ENCODE data around the gene MAP7D3.
"Not testable (repeated sequence)": the region's sequence is repeated elsewhere in the genome, so short reads cannot be mapped to it uniquely, and the experiment has no call there.

MAP7D3 gene, protein sequence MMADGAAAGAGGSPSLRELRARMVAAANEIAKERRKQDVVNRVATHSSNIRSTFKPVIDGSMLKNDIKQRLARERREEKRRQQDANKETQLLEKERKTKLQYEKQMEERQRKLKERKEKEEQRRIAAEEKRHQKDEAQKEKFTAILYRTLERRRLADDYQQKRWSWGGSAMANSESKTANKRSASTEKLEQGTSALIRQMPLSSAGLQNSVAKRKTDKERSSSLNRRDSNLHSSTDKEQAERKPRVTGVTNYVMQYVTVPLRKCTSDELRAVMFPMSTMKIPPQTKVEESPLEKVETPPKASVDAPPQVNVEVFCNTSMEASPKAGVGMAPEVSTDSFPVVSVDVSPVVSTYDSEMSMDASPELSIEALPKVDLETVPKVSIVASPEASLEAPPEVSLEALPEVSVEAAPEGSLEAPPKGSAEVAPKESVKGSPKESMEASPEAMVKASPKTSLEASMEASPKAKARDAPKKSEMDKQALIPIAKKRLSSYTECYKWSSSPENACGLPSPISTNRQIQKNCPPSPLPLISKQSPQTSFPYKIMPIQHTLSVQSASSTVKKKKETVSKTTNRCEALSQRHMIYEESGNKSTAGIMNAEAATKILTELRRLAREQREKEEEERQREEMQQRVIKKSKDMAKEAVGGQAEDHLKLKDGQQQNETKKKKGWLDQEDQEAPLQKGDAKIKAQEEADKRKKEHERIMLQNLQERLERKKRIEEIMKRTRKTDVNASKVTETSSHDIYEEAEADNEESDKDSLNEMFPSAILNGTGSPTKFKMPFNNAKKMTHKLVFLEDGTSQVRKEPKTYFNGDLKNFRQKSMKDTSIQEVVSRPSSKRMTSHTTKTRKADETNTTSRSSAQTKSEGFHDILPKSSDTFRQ

DNA sequence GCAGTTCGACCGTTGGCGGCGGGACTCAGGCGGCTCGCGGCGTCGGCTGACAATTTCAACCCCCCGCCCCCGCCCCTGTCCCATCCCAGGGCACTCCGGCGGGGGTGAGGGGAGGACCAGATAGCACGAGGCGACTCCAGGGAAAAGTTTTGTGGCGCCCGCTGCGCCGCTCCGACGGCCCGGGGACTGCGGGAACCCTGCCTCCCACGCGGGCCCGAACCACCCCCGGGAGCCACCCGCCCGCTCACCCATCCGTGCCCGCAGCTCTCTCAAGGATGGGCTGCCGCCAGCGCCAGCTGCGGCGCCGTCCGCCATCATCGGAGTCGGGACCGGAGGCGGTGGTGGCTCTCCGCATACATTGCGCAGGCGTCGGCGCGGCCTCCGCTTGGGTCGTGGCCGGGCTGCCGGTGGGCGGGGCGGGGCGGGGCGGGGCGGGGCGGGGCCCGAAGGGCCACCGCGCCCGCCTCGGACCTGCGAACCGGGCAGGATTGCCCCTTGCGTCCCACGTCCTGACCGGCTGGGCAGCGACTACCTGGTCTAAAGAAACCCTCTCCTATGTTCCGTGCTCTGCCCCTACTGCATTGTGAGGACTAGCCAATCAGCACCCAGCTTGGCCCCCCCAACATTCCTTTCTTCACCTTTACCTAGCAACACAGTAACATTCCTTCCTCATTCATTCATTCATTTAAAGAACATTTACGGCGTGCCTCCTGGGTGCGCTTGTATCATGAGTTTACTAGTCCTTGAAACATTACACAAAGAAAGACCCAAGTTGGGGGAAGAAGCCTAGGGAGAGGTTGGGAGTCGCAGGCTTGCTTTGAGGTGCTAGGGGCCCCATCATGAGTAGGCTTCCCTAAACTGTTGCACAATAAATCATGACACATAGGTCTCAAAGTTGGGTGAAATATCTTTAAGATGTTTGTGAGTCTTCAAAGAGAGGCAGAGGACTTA, at the start of gene MAP7D3:
MAP7D3 (minus strand) TSS at position 360 of the 951 bp plus-strand sequence; CDS start at position 318, 42 bp downstream.
- no peak for TF ChIP-seq CREB1 (IDR thresholded peaks at IDR 0.05; ENCODE audit: low read depth)
- TF ChIP-seq, protein P1, sequence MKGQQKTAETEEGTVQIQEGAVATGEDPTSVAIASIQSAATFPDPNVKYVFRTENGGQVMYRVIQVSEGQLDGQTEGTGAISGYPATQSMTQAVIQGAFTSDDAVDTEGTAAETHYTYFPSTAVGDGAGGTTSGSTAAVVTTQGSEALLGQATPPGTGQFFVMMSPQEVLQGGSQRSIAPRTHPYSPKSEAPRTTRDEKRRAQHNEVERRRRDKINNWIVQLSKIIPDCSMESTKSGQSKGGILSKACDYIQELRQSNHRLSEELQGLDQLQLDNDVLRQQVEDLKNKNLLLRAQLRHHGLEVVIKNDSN (IDR thresholded peaks at IDR 0.05) = no peak
- no peak for TF ChIP-seq FOXM1 (IDR thresholded peaks at IDR 0.05; ENCODE audit: borderline replicate concordance, low read depth)
- peak; percentile 50; the same call in 1 of the 2 replicates for TF ChIP-seq CEBPB (IDR thresholded peaks at IDR 0.05)
- TF ChIP-seq TEAD4 (IDR thresholded peaks at IDR 0.05) = no peak; the same call in 1 of the 2 replicates
- TF ChIP-seq, protein P2, sequence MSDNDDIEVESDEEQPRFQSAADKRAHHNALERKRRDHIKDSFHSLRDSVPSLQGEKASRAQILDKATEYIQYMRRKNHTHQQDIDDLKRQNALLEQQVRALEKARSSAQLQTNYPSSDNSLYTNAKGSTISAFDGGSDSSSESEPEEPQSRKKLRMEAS (IDR thresholded peaks at IDR 0.05) = no peak
- peak; percentile 66; the same call in 1 of the 2 replicates for TF ChIP-seq YY1 (IDR thresholded peaks at IDR 0.05; ENCODE audit: low read depth)
- TF ChIP-seq EP300 (IDR thresholded peaks at IDR 0.05; ENCODE audit: borderline replicate concordance) = no peak
- peak; percentile 41; the same call in 1 of the 2 replicates for TF ChIP-seq TAF1 (IDR thresholded peaks at IDR 0.05; ENCODE audit: low read depth)

DNA sequence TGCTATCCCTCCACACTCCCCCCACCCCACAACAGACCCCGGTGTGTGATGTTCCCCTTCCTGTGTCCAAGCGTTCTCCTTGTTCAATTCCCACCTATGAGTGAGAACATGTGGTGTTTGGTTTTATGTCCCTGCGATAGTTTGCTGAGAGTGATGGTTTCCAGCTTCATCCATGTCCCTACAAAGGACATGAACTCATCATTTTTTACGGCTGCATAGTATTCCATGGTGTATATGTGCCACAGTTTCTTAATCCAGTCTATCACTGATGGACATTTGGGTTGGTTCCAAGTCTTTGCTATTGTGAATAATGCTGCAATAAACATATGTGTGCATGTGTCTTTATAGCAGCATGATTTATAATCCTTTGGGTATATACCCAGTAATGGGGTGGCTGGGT, 49.5 kb upstream of the MAP7D3 start, which contains the start of gene ADGRG4:
ADGRG4 (plus strand) TSS at position 243 of the 400 bp plus-strand sequence. CDS start 7,815 bp downstream, outside the sequence.
- not testable (repeated sequence) for TF ChIP-seq EP300 (IDR thresholded peaks at IDR 0.05; ENCODE audit: borderline replicate concordance); EGR1 (IDR thresholded peaks at IDR 0.05); TCF12 (IDR thresholded peaks at IDR 0.05; ENCODE audit: low read depth)

DNA sequence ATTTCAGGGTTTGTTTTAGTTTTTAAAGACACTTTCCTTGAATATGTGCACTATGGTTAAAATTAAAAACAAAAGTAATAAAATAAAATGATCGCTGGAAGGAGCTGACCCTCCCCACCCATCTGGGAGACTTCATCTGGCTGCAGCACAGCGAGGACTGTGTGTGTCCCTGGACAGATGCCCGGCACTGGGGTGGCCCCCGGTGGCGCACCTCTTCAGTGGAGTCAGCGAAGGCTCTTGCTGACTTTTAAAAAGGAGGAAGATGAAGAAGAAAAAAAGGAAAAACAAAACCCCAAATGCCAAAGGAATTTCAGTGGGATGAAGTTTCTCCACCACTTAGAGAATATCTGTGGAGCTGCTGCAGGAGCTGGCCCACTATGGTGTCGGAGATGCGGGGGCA, 44.2 kb upstream of the MAP7D3 start:
- TF ChIP-seq, protein P1 (IDR thresholded peaks at IDR 0.05) = no peak
- TF ChIP-seq YY1 (IDR thresholded peaks at IDR 0.05; ENCODE audit: low read depth) (no peak), CEBPB (IDR thresholded peaks at IDR 0.05) (no peak), TAF1 (IDR thresholded peaks at IDR 0.05; ENCODE audit: low read depth) (no peak), EGR1 (IDR thresholded peaks at IDR 0.05) (no peak), EP300 (IDR thresholded peaks at IDR 0.05; ENCODE audit: borderline replicate concordance) (no peak), ZBTB7A (IDR thresholded peaks at IDR 0.05; ENCODE audit: low read depth) (no peak), CREB1 (IDR thresholded peaks at IDR 0.05; ENCODE audit: low read depth) (no peak), FOXM1 (IDR thresholded peaks at IDR 0.05; ENCODE audit: borderline replicate concordance, low read depth) (no peak), TCF12 (IDR thresholded peaks at IDR 0.05; ENCODE audit: low read depth) (no peak), RAD21 (IDR thresholded peaks at IDR 0.05; ENCODE audit: low read depth) (no peak), NFIC (IDR thresholded peaks at IDR 0.05) (no peak), TEAD4 (IDR thresholded peaks at IDR 0.05) (no peak)
- TF ChIP-seq, protein P2 (IDR thresholded peaks at IDR 0.05) = no peak
- TF ChIP-seq, protein P3, sequence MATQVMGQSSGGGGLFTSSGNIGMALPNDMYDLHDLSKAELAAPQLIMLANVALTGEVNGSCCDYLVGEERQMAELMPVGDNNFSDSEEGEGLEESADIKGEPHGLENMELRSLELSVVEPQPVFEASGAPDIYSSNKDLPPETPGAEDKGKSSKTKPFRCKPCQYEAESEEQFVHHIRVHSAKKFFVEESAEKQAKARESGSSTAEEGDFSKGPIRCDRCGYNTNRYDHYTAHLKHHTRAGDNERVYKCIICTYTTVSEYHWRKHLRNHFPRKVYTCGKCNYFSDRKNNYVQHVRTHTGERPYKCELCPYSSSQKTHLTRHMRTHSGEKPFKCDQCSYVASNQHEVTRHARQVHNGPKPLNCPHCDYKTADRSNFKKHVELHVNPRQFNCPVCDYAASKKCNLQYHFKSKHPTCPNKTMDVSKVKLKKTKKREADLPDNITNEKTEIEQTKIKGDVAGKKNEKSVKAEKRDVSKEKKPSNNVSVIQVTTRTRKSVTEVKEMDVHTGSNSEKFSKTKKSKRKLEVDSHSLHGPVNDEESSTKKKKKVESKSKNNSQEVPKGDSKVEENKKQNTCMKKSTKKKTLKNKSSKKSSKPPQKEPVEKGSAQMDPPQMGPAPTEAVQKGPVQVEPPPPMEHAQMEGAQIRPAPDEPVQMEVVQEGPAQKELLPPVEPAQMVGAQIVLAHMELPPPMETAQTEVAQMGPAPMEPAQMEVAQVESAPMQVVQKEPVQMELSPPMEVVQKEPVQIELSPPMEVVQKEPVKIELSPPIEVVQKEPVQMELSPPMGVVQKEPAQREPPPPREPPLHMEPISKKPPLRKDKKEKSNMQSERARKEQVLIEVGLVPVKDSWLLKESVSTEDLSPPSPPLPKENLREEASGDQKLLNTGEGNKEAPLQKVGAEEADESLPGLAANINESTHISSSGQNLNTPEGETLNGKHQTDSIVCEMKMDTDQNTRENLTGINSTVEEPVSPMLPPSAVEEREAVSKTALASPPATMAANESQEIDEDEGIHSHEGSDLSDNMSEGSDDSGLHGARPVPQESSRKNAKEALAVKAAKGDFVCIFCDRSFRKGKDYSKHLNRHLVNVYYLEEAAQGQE (IDR thresholded peaks at IDR 0.05; ENCODE audit: low read depth) = no peak

DNA sequence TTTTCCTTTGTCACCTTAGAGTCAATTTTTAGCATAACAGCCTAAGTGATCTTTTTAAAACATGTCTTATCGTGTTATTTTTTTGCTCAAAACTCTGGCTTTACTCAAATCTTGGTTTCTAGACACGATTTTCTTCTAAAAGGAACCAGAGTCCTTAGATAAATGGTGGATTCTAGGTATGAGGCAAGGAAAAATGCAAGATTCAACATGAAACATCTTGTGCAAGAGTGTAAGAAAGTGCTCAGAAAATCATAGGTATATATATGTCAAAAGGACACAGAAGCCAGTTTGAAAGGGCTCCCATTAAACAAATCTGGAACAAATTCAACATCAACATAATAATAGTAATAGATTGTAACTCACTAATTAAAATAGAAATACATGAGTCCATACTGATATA, 41.5 kb upstream of the MAP7D3 start:
- no peak for TF ChIP-seq TEAD4 (IDR thresholded peaks at IDR 0.05)
- TF ChIP-seq, protein P1 (IDR thresholded peaks at IDR 0.05) = no peak
- TF ChIP-seq, protein P2 (IDR thresholded peaks at IDR 0.05) = no peak
- no peak for TF ChIP-seq NFIC (IDR thresholded peaks at IDR 0.05)
- TF ChIP-seq, protein P3 (IDR thresholded peaks at IDR 0.05; ENCODE audit: low read depth) = no peak
- no peak for TF ChIP-seq CEBPB (IDR thresholded peaks at IDR 0.05)
- no peak for TF ChIP-seq FOXM1 (IDR thresholded peaks at IDR 0.05; ENCODE audit: borderline replicate concordance, low read depth)
- TF ChIP-seq TAF1 (IDR thresholded peaks at IDR 0.05; ENCODE audit: low read depth) = no peak
- TF ChIP-seq EGR1 (IDR thresholded peaks at IDR 0.05) = no peak
- no peak for TF ChIP-seq CREB1 (IDR thresholded peaks at IDR 0.05; ENCODE audit: low read depth)

Measured in Ishikawa (cell line).